ENCODE measurements around the gene CGNL1.

CGNL1 gene

DNA sequence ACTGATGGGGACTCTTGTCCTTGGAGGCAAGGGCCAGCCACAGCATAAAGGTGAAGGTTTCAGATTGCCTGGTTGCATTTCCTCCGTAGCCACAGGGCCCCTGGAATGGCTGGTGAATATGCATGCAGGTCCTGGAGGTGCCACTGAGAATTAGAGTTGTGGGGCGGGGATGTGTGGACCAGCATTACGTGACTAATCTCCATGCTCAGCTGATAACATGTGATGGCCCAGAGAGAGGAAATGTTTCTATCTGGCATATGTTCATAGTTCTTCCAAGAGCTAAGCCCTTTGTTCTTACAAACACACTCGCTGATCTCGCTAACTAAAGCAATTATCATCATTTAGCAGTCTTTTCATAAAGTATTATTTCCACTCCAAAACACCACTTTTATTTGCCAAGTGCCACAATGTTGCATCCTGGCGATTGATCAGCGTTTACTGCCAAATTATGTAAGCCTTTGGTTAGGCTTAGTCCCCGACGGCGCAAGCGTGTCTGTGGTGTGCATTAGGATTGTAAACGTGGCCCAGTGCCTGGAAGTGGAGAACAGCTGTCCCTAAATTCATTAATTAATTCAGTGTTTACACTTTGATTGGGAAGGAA is 55.9 kb downstream of the CGNL1 start:
- TF ChIP-seq, protein P1, sequence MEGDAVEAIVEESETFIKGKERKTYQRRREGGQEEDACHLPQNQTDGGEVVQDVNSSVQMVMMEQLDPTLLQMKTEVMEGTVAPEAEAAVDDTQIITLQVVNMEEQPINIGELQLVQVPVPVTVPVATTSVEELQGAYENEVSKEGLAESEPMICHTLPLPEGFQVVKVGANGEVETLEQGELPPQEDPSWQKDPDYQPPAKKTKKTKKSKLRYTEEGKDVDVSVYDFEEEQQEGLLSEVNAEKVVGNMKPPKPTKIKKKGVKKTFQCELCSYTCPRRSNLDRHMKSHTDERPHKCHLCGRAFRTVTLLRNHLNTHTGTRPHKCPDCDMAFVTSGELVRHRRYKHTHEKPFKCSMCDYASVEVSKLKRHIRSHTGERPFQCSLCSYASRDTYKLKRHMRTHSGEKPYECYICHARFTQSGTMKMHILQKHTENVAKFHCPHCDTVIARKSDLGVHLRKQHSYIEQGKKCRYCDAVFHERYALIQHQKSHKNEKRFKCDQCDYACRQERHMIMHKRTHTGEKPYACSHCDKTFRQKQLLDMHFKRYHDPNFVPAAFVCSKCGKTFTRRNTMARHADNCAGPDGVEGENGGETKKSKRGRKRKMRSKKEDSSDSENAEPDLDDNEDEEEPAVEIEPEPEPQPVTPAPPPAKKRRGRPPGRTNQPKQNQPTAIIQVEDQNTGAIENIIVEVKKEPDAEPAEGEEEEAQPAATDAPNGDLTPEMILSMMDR (IDR thresholded peaks at IDR 0.05; ENCODE audit: insufficient read depth, low read length, poor library complexity, severe bottlenecking): no peak
- no peaks in the 10 kb centered on the region for H3K27me3 ChIP-seq (replicated peaks; ENCODE audit: control insufficient read depth, insufficient read depth, low read length)
- no peak overlapping the region for H3K4me3 ChIP-seq (replicated peaks; ENCODE audit: low read depth, low read length)
- no peaks in the 10 kb centered on the region for H3K36me3 ChIP-seq (ENCODE audit: control insufficient read depth, insufficient read depth, low read length)
- DNase-seq (ENCODE audit: extremely low read depth, insufficient read length): no peak

GRCh38 chr15:57436166-57436565 is 59.9 kb downstream of the CGNL1 start:
- Histone ChIP-seq H3K4me3 (replicated peaks; ENCODE audit: low read depth, low read length) (no peak overlapping the region), H3K36me3 (ENCODE audit: control insufficient read depth, insufficient read depth, low read length) (no peaks in the 10 kb centered on the region), H3K27me3 (replicated peaks; ENCODE audit: control insufficient read depth, insufficient read depth, low read length) (no peaks in the 10 kb centered on the region)
- TF ChIP-seq, protein P1 (IDR thresholded peaks at IDR 0.05; ENCODE audit: insufficient read depth, low read length, poor library complexity, severe bottlenecking): no peak
- DNase-seq (ENCODE audit: extremely low read depth, insufficient read length): no peak

DNA sequence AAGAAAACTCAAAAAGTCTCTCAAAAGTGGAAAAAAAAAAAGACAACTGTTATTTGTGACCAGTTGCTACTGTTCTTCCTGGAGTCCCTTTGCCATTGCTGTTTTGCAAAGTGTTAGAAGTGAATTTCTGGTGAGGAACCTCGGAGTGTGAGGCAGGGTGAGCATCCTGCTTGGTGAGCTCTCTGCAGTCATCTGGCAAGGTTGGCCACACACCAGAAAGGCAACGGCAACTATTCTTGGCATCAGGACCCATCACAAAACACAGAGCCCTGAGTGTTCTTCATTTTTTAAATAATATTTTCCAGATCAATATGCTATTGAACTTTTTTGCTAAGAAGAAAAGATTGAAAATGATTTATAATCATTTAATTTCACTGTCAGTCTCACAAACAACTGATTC is 60.7 kb downstream of the CGNL1 start:
- Histone ChIP-seq H3K4me3 (replicated peaks; ENCODE audit: low read depth, low read length) (no peak overlapping the region), H3K36me3 (ENCODE audit: control insufficient read depth, insufficient read depth, low read length) (no peaks in the 10 kb centered on the region), H3K27me3 (replicated peaks; ENCODE audit: control insufficient read depth, insufficient read depth, low read length) (no peaks in the 10 kb centered on the region)
- TF ChIP-seq, protein P1 (IDR thresholded peaks at IDR 0.05; ENCODE audit: insufficient read depth, low read length, poor library complexity, severe bottlenecking): no peak
- DNase-seq (ENCODE audit: extremely low read depth, insufficient read length): no peak

- TF ChIP-seq, protein P1 (IDR thresholded peaks at IDR 0.05; ENCODE audit: insufficient read depth, low read length, poor library complexity, severe bottlenecking): no peak
- Histone ChIP-seq H3K27me3 (replicated peaks; ENCODE audit: control insufficient read depth, insufficient read depth, low read length) (no peaks in the 10 kb centered on the region), H3K4me3 (replicated peaks; ENCODE audit: low read depth, low read length) (no peak overlapping the region), H3K36me3 (ENCODE audit: control insufficient read depth, insufficient read depth, low read length) (no peaks in the 10 kb centered on the region)
- DNase-seq (ENCODE audit: extremely low read depth, insufficient read length): no peak
Observed at GRCh38 chr15:57437564-57437963, 61.3 kb downstream of the CGNL1 start.

DNA sequence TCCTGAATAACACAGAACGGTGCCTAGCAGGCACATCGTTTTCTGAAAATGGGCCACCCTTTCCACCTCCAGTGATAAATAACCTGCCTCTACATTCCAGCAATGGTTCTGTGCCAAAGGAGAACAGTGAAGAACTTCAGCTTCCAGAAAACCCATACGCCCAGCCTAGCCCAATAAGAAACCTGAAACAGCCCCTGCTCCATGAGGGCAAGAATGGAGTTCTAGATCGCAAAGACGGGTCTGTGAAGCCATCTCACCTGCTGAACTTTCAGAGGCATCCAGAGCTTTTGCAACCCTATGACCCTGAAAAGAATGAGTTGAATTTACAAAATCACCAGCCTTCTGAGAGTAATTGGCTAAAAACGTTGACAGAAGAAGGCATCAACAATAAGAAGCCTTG is 61.9 kb downstream of the CGNL1 start:
- Histone ChIP-seq H3K4me3 (replicated peaks; ENCODE audit: low read depth, low read length) (no peak overlapping the region), H3K36me3 (ENCODE audit: control insufficient read depth, insufficient read depth, low read length) (no peaks in the 10 kb centered on the region), H3K27me3 (replicated peaks; ENCODE audit: control insufficient read depth, insufficient read depth, low read length) (no peaks in the 10 kb centered on the region)
- no peak for DNase-seq (ENCODE audit: extremely low read depth, insufficient read length)
- TF ChIP-seq, protein P1 (IDR thresholded peaks at IDR 0.05; ENCODE audit: insufficient read depth, low read length, poor library complexity, severe bottlenecking): no peak
